Motor neuron (in vitro differentiated cells): Measurements from ENCODE around the gene SPEG. TPM values are rescaled to one million over a fixed set of nuclear protein-coding genes. Genes with fewer than 3 reads are reported as not detected.

Source experiments
- ATAC-seq, 8 experiments: fragments of 200-7000 bp; cut with Tn5 transposase; replicated peaks in 6 of 8; 2 replicates each; pipeline ENCODE4 v1.8.0; 2021; ENCODE audit warnings: mild to moderate bottlenecking in 8 of 8, moderate library complexity in 8 of 8
- H3K27ac ChIP-seq, 2 donors: fragments of 250-450 bp; sonication (Bioruptor Pico); 2 replicates each; pipeline ENCODE4 v1.9.0; 2021; ENCODE audit warnings: antibody characterized with exemption in 2 of 2, mild to moderate bottlenecking in 2 of 2, moderate library complexity in 1 of 2
- H3K4me1 ChIP-seq, 2 donors: fragments of 250-450 bp; sonication (Bioruptor Pico); replicated peaks in 1 of 2; 2 replicates each; pipeline ENCODE4 v1.6.1; 2021; ENCODE audit warnings: antibody characterized with exemption in 2 of 2, mild to moderate bottlenecking in 2 of 2, moderate library complexity in 1 of 2
- H3K4me3 ChIP-seq, 5 donors: fragments of 250-450 bp; sonication (Bioruptor Pico); 2 replicates each; pipeline ENCODE4 v1.9.0; 2021; ENCODE audit warnings: antibody characterized with exemption in 5 of 5, mild to moderate bottlenecking in 5 of 5, moderate library complexity in 4 of 5
- WGBS, 10 experiments: fragments of 450-650 bp; shearing (Covaris generic); methylation state at CpG; one replicate each; pipeline ENCODE4 v1.0.0; 2022; 5-methylcytosine and 5-hydroxymethylcytosine counted together
- in situ Hi-C, 9 experiments: fragments of 400-800 bp; cut with MboI; loops; one replicate each; pipeline ENCODE4 v1.15.0; 2021; ENCODE audit warnings: low sequenced_read_pairs in 9 of 9, low pct_unique_long_range_greater_than_20kb in 2 of 9; ENCODE audit not compliant: unreplicated experiment in 9 of 9
- total RNA-seq, 8 experiments: library from RNA; unstranded; fragments of 300-600 nt; gene quantifications; 2 replicates each; pipeline versions ENCODE4 v1.2.3 to v1.2.4, GENCODE V29; 2022

The SPEG gene
- total RNA-seq, 8 experiments from 2014 or later: 5.5 to 47.6 (median 26.1) TPM

GRCh38 chr2:219451661-219452360 lies 17.2 kb downstream of the SPEG start:
- no peak overlapping the region for H3K27ac ChIP-seq
- peaks cover 32 to 38% of the 10 kb centered on the region in 2 donors for H3K4me1 ChIP-seq
- no peak overlapping the region for H3K4me3 ChIP-seq
- WGBS, 10 experiments: 60 to 96% (median 83%) methylated on average over 2 to 6 of the region's 18 CpGs; no CpG with 5 or more reads in 3 of the 10 experiments
- in situ Hi-C loops: no loop called here
- ATAC-seq: peak in 3 of 8 experiments; percentile 7 to 11 (median 7)

GRCh38 chr2:219452361-219453317 lies 18.0 kb downstream of the SPEG start:
- peak; percentile 38 to 86 (median 54) for ATAC-seq
- peak overlapping the region; percentile 32 to 77 for H3K27ac ChIP-seq
- H3K4me1 ChIP-seq: peaks cover 32 to 33% of the 10 kb centered on the region in 2 donors
- in situ Hi-C loops: no loop called here
- WGBS, 10 experiments: 10 to 92% (median 69%) methylated on average over 2 to 10 of the region's 23 CpGs; no CpG with 5 or more reads in 2 of the 10 experiments
- H3K4me3 ChIP-seq: no peak overlapping the region

- Histone ChIP-seq H3K27ac (peak overlapping the region in 1 of 2 donors; percentile 77), H3K4me3 (no peak overlapping the region)
Measured at GRCh38 chr2:219453671-219454590, 19.3 kb downstream of the SPEG start.

GRCh38 chr2:219455581-219455980 lies 20.9 kb downstream of the SPEG start:
- in situ Hi-C loops: no loop called here
- WGBS, 10 experiments: 40 to 100% (median 94%) methylated on average over 1 to 4 of the region's 6 CpGs; no CpG with 5 or more reads in 4 of the 10 experiments

More at GRCh38 chr2:219453671-219454590, 19.3 kb downstream of the SPEG start:
- WGBS, 10 experiments: 80 to 100% (median 90%) methylated on average over 2 to 3 of the region's 10 CpGs; no CpG with 5 or more reads in 7 of the 10 experiments
- in situ Hi-C loops: no loop called here
- peak; percentile 27 to 84 (median 82) for ATAC-seq
- peaks cover 26 to 34% of the 10 kb centered on the region in 2 donors for H3K4me1 ChIP-seq

GRCh38 chr2:219457784-219458369 lies 23.2 kb downstream of the SPEG start:
- Histone ChIP-seq H3K4me1 (peaks cover 41 to 49% of the 10 kb centered on the region in 2 donors), H3K27ac (no peak overlapping the region), H3K4me3 (no peak overlapping the region)
- no peak for ATAC-seq
- in situ Hi-C loops: no loop called here
- 64 to 100% (median 91%) methylated on average over 1 to 4 of the region's 5 CpGs; no CpG with 5 or more reads in 2 of the 10 experiments for WGBS, 10 experiments

More at GRCh38 chr2:219455581-219455980, 20.9 kb downstream of the SPEG start:
- H3K27ac ChIP-seq: no peak overlapping the region
- no peak for ATAC-seq
- no peak overlapping the region for H3K4me3 ChIP-seq
- peaks cover 39 to 47% of the 10 kb centered on the region in 2 donors for H3K4me1 ChIP-seq

GRCh38 chr2:219458996-219459395 lies 24.4 kb downstream of the SPEG start:
- ATAC-seq: no peak
- Histone ChIP-seq H3K4me3 (no peak overlapping the region), H3K27ac (peak overlapping the region in 1 of 2 donors; percentile 34), H3K4me1 (peaks cover 30 to 38% of the 10 kb centered on the region in 2 donors)
- in situ Hi-C loops: no loop called here
- WGBS, 10 experiments: 53 to 100% (median 68%) methylated on average over 1 to 7 of the region's 8 CpGs; no CpG with 5 or more reads in 5 of the 10 experiments

GRCh38 chr2:219459460-219460311 lies 25.0 kb downstream of the SPEG start:
- 20 to 92% (median 72%) methylated on average over 1 to 5 of the region's 14 CpGs; no CpG with 5 or more reads in 6 of the 10 experiments for WGBS, 10 experiments
- Histone ChIP-seq H3K27ac (peak overlapping the region; percentile 44 to 65), H3K4me3 (no peak overlapping the region), H3K4me1 (peaks cover 27 to 33% of the 10 kb centered on the region in 2 donors)
- in situ Hi-C loops: no loop called here
- ATAC-seq: peak; percentile 9 to 88 (median 32)

GRCh38 chr2:219460424-219460926 lies 25.8 kb downstream of the SPEG start:
- H3K4me3 ChIP-seq: no peak overlapping the region
- in situ Hi-C loops: no loop called here
- WGBS, 10 experiments: 25 to 87% (median 53%) methylated on average over 1 to 3 of the region's 18 CpGs; no CpG with 5 or more reads in 6 of the 10 experiments
- peak overlapping the region; percentile 44 to 65 for H3K27ac ChIP-seq
- peak in 7 of 8 experiments; percentile 45 to 97 (median 95) for ATAC-seq
- peaks cover 27 to 33% of the 10 kb centered on the region in 2 donors for H3K4me1 ChIP-seq

GRCh38 chr2:219461047-219461514 lies 26.4 kb downstream of the SPEG start:
- H3K27ac ChIP-seq: peak overlapping the region in 1 of 2 donors; percentile 7
- peak in 1 of 8 experiments; percentile 33 for ATAC-seq
- WGBS, 10 experiments: 40 to 100% methylated on average over 1 to 3 of the region's 11 CpGs; no CpG with 5 or more reads in 8 of the 10 experiments
- H3K4me1 ChIP-seq: peaks cover 27 to 33% of the 10 kb centered on the region in 2 donors
- no peak overlapping the region for H3K4me3 ChIP-seq
- in situ Hi-C loops: no loop called here

GRCh38 chr2:219461669-219462068 lies 27.0 kb downstream of the SPEG start:
- in situ Hi-C loops: no loop called here
- H3K27ac ChIP-seq: no peak overlapping the region
- H3K4me3 ChIP-seq: no peak overlapping the region
- 100% methylated on average over 2 of the region's 14 CpGs; no CpG with 5 or more reads in 8 of the 10 experiments for WGBS, 10 experiments
- peaks cover 27 to 33% of the 10 kb centered on the region in 2 donors for H3K4me1 ChIP-seq
- ATAC-seq: no peak

- in situ Hi-C loops: no loop called here
- Histone ChIP-seq H3K4me3 (no peak overlapping the region), H3K27ac (no peak overlapping the region), H3K4me1 (peaks cover 29 to 33% of the 10 kb centered on the region in 2 donors)
- WGBS, 10 experiments: 86 to 100% (median 97%) methylated on average over 1 to 5 of the region's 9 CpGs; no CpG with 5 or more reads in 4 of the 10 experiments
- ATAC-seq: no peak
Measured at GRCh38 chr2:219462349-219462748, 27.7 kb downstream of the SPEG start.
